GM12892 (cell line): Measurements from ENCODE around the gene LIM2.

Source experiments
- DNase-seq: peaks from one replicate; pipeline ENCODE4 v3.0.0; 2011; ENCODE audit not compliant: insufficient read length
- FAIRE-seq: peaks from 2 replicates; lab custom pipeline; 2011; peaks lifted over from hg19 to GRCh38; lab: Jason Lieb, UNC
- POLR2A ChIP-seq: IDR thresholded peaks from 2 replicates; pipeline ENCODE4 v1.6.1; 2011; ENCODE audit warnings: low read depth, low read length, control low read depth
- POLR2AphosphoS5 ChIP-seq: IDR thresholded peaks from 2 replicates; pipeline ENCODE4 v1.6.1; 2011; ENCODE audit warnings: low read depth, low read length, control low read depth
- TAF1 ChIP-seq: IDR thresholded peaks from 2 replicates; pipeline ENCODE4 v1.6.1; 2011; ENCODE audit warnings: low read depth, mild to moderate bottlenecking, control low read depth, low read length, borderline replicate concordance

The LIM2 gene

GRCh38 chr19:51341976-51342580 is 45.7 kb downstream of the LIM2 start, which contains the start of gene VSIG10L:
VSIG10L (minus strand) TSS chr19:51342139; CDS start chr19:51342124, 15 bp downstream.
- FAIRE-seq (no peak), DNase-seq (no peak)
- TF ChIP-seq POLR2A = no peak
- no peak for TF ChIP-seq TAF1
- TF ChIP-seq POLR2AphosphoS5 = no peak

- FAIRE-seq = no peak
- TF ChIP-seq TAF1 (no peak), POLR2A (no peak), POLR2AphosphoS5 (no peak)
- no peak for DNase-seq
These were observed 46.7 kb downstream of the LIM2 start for GRCh38 chr19:51341066-51341465.

- peak; percentile 92 for DNase-seq
- no peak for TF ChIP-seq TAF1
- peak; percentile 55; the same call in 1 of the 2 replicates for TF ChIP-seq POLR2A
- no peak for TF ChIP-seq POLR2AphosphoS5
- peak; percentile 84 for FAIRE-seq
These were observed 47.8 kb downstream of the LIM2 start for GRCh38 chr19:51339687-51340656.

- FAIRE-seq = no peak
- no peak for DNase-seq
- no peak for TF ChIP-seq POLR2A
- TF ChIP-seq POLR2AphosphoS5 = no peak
- no peak for TF ChIP-seq TAF1
These were observed 48.5 kb downstream of the LIM2 start for GRCh38 chr19:51339313-51339686.

GRCh38 chr19:51338563-51339312 is 49.0 kb downstream of the LIM2 start:
- TF ChIP-seq TAF1 (no peak), POLR2A (no peak), POLR2AphosphoS5 (no peak)
- DNase-seq (peak; percentile 92), FAIRE-seq (peak; percentile 89)

- FAIRE-seq = no peak
- TF ChIP-seq TAF1 (no peak), POLR2AphosphoS5 (no peak), POLR2A (no peak)
- no peak for DNase-seq
These were observed 49.8 kb downstream of the LIM2 start for GRCh38 chr19:51337861-51338562.

DNA sequence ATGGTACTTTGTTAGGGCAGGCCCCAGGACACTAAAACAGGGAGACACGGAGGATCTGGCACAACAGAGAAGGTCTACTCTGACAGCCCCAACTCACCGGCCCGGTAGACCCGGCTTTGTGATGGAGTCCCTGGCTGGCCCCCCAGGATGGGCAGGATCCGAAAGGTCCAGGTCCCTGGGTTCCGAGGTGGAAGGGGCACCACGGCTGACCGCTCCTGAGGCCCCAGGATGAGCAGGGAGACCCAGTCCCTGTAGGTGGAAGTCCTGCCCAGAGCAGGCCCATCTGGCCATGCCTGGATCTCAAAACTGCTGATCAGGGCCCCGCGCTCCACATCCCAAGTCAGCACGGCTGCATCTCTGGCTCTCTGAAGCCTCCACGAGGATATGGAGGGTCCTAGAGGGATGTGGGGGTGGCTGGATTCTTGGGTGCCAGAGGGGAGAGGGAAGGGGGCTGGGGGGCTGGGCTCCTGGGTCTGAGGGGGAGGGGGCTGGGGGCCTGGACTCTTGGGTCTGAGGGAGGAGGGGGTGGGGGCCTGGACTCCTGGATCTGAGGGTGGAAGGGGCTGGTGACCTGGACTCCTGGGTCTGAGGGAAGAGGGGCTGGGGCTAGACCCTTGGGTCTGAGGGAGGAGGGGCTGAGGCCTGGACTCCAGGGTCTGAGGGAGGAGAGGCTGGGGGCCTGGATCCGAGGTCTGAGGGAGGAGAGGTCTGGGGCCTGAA is 50.5 kb downstream of the LIM2 start:
- no peak for FAIRE-seq
- TF ChIP-seq POLR2A = no peak
- TF ChIP-seq TAF1 = no peak
- no peak for TF ChIP-seq POLR2AphosphoS5
- no peak for DNase-seq

DNA sequence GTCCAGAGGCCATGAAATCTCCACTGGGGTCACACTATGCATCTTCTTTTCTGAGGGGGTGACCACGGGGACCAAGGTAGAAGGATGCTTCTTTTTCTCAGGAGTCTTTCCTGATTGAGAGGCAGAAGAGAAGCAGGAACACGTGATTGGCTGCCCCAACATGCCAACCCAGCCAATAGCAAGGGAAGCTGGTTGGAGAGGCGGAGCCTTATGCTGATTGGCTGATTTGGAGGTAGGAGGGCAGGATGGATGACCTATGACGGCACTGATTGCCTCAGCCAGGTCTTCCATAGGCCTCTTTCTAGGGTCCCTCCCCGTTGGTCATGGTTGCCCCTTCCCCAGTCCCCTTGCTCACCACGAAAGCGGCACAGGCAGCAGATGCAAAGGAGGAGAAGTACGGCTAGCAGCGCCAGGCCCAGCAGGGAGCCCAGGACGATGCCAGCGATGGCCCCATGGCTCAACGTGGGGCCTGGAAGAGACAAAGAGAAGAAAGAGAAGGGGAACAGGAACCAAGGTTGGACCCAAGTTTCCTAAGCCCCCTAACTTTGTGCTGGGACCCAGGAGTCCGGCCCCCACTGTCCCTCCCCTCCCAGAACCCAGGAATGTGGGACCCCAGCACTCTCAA is 53.8 kb downstream of the LIM2 start:
- FAIRE-seq (no peak), DNase-seq (no peak)
- TF ChIP-seq TAF1 = no peak
- no peak for TF ChIP-seq POLR2AphosphoS5
- no peak for TF ChIP-seq POLR2A

GRCh38 chr19:51331716-51332115 is 56.1 kb downstream of the LIM2 start:
- DNase-seq (no peak), FAIRE-seq (no peak)
- TF ChIP-seq TAF1 = no peak
- no peak for TF ChIP-seq POLR2AphosphoS5
- TF ChIP-seq POLR2A = no peak

DNA sequence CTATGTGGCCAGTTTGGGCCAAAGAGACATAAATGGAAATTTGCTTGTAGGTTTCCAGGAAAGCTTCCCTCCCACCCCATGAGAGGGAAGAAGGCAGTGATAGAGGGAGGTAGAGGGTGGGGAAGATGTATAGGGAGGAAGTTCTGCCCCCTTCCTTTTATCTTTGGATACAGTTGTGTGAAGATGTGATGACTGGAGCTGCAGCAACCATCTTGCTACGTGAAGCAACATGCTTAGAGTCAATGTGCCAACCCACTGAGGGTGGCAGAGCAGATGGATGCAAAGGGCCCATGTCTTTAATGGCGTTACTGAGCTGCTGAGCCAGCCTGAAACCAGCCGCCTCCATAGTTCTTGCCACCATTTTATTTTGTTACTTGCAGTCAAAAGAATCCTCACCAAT is 56.6 kb downstream of the LIM2 start:
- TF ChIP-seq POLR2A (no peak), TAF1 (no peak), POLR2AphosphoS5 (no peak)
- DNase-seq = no peak
- FAIRE-seq = no peak
